ENCODE measurements around the gene ISCA1. TPM values are rescaled to one million over a fixed set of nuclear protein-coding genes. Genes with fewer than 3 reads are reported as not detected.
"Not testable (repeated sequence)": the region's sequence is repeated elsewhere in the genome, so short reads cannot be mapped to it uniquely, and the experiment has no call there.

Gene ISCA1
- total RNA-seq (2014; rRNA removed; shearing (Covaris generic); ENCODE audit: low replicate concordance) = 58.0 and 60.6 TPM in 2 replicates

GRCh38 chr9:86282077-86282978, at the start of gene ISCA1:
ISCA1 (minus strand) TSS chr9:86282538; CDS start chr9:86282458, 80 bp downstream.
- peak; percentile 90 for DNase-seq (ENCODE audit: low read depth)
- in situ Hi-C loops (cut with HindIII; ENCODE audit: low pct_unique_long_range_greater_than_20kb, low sequenced_read_pairs) = no loop called here

GRCh38 chr9:86330186-86330585, 47.8 kb upstream of the ISCA1 start:
- DNase-seq (ENCODE audit: low read depth) = no peak
- in situ Hi-C loops (cut with HindIII; ENCODE audit: low pct_unique_long_range_greater_than_20kb, low sequenced_read_pairs) = no loop called here

- no peak for DNase-seq (ENCODE audit: low read depth)
- in situ Hi-C loops (cut with HindIII; ENCODE audit: low pct_unique_long_range_greater_than_20kb, low sequenced_read_pairs) = no loop called here
Observed at GRCh38 chr9:86329649-86330048, 47.3 kb upstream of the ISCA1 start.

- in situ Hi-C loops (cut with HindIII; ENCODE audit: low pct_unique_long_range_greater_than_20kb, low sequenced_read_pairs) = no loop called here
- no peak for DNase-seq (ENCODE audit: low read depth)
Observed at GRCh38 chr9:86328156-86328555, 45.8 kb upstream of the ISCA1 start.

- DNase-seq (ENCODE audit: low read depth) = no peak
- in situ Hi-C loops (cut with HindIII; ENCODE audit: low pct_unique_long_range_greater_than_20kb, low sequenced_read_pairs) = no loop called here
Observed at GRCh38 chr9:86326536-86326935, 44.2 kb upstream of the ISCA1 start.

GRCh38 chr9:86324901-86325300, 42.6 kb upstream of the ISCA1 start:
- in situ Hi-C loops (cut with HindIII; ENCODE audit: low pct_unique_long_range_greater_than_20kb, low sequenced_read_pairs) = no loop called here

GRCh38 chr9:86324308-86324707, 42.0 kb upstream of the ISCA1 start:
- DNase-seq (ENCODE audit: low read depth) = no peak
- in situ Hi-C loops (cut with HindIII; ENCODE audit: low pct_unique_long_range_greater_than_20kb, low sequenced_read_pairs) = no loop called here

More at GRCh38 chr9:86324901-86325300, 42.6 kb upstream of the ISCA1 start:
- DNase-seq (ENCODE audit: low read depth) = no peak

- DNase-seq (ENCODE audit: low read depth) = no peak
- in situ Hi-C loops (cut with HindIII; ENCODE audit: low pct_unique_long_range_greater_than_20kb, low sequenced_read_pairs) = no loop called here
Observed at GRCh38 chr9:86322973-86323644, 40.8 kb upstream of the ISCA1 start.

GRCh38 chr9:86321373-86321772, 39.0 kb upstream of the ISCA1 start:
- DNase-seq (ENCODE audit: low read depth) = peak; percentile 8
- in situ Hi-C loops (cut with HindIII; ENCODE audit: low pct_unique_long_range_greater_than_20kb, low sequenced_read_pairs) = no loop called here

- in situ Hi-C loops (cut with HindIII; ENCODE audit: low pct_unique_long_range_greater_than_20kb, low sequenced_read_pairs) = no loop called here
- no peak for DNase-seq (ENCODE audit: low read depth)
Observed at GRCh38 chr9:86318187-86318586, 35.8 kb upstream of the ISCA1 start.

- no peak for DNase-seq (ENCODE audit: low read depth)
- in situ Hi-C loops (cut with HindIII; ENCODE audit: low pct_unique_long_range_greater_than_20kb, low sequenced_read_pairs) = no loop called here
Observed at GRCh38 chr9:86315078-86315477, 32.7 kb upstream of the ISCA1 start.

GRCh38 chr9:86312959-86313358, 30.6 kb upstream of the ISCA1 start:
- in situ Hi-C loops (cut with HindIII; ENCODE audit: low pct_unique_long_range_greater_than_20kb, low sequenced_read_pairs); DNase-seq (ENCODE audit: low read depth): not testable (repeated sequence)

GRCh38 chr9:86308687-86309086, 26.3 kb upstream of the ISCA1 start:
- in situ Hi-C loops (cut with HindIII; ENCODE audit: low pct_unique_long_range_greater_than_20kb, low sequenced_read_pairs) = no loop called here
- no peak for DNase-seq (ENCODE audit: low read depth)

GRCh38 chr9:86304236-86304730, 21.9 kb upstream of the ISCA1 start:
- in situ Hi-C loops (cut with HindIII; ENCODE audit: low pct_unique_long_range_greater_than_20kb, low sequenced_read_pairs) = no loop called here
- DNase-seq (ENCODE audit: low read depth) = no peak

- in situ Hi-C loops (cut with HindIII; ENCODE audit: low pct_unique_long_range_greater_than_20kb, low sequenced_read_pairs) = no loop called here
- no peak for DNase-seq (ENCODE audit: low read depth)
Observed at GRCh38 chr9:86303316-86303975, 21.1 kb upstream of the ISCA1 start.

GRCh38 chr9:86301686-86302085, 19.3 kb upstream of the ISCA1 start:
- no peak for DNase-seq (ENCODE audit: low read depth)
- in situ Hi-C loops (cut with HindIII; ENCODE audit: low pct_unique_long_range_greater_than_20kb, low sequenced_read_pairs) = no loop called here

GRCh38 chr9:86300701-86301100, 18.4 kb upstream of the ISCA1 start:
- in situ Hi-C loops (cut with HindIII; ENCODE audit: low pct_unique_long_range_greater_than_20kb, low sequenced_read_pairs) = no loop called here
- no peak for DNase-seq (ENCODE audit: low read depth)

GRCh38 chr9:86298873-86299272, 16.5 kb upstream of the ISCA1 start:
- DNase-seq (ENCODE audit: low read depth) = no peak
- in situ Hi-C loops (cut with HindIII; ENCODE audit: low pct_unique_long_range_greater_than_20kb, low sequenced_read_pairs) = no loop called here

GRCh38 chr9:86290341-86290740, 8.0 kb upstream of the ISCA1 start:
- in situ Hi-C loops (cut with HindIII; ENCODE audit: low pct_unique_long_range_greater_than_20kb, low sequenced_read_pairs); DNase-seq (ENCODE audit: low read depth): not testable (repeated sequence)
